HTR-8/SVneo (cell line): ENCODE data around the gene MAD1L1.

Experiments
- DNase-seq: peaks from one replicate; pipeline ENCODE4 v3.0.0; 2011; ENCODE audit warnings: low spot score, mixed read lengths; ENCODE audit not compliant: insufficient read length
- FAIRE-seq: peaks from 2 replicates; lab custom pipeline; 2011; peaks lifted over from hg19 to GRCh38; lab: Jason Lieb, UNC

Gene MAD1L1

GRCh38 chr7:2146676-2147472, 85.9 kb downstream of the MAD1L1 start:
- FAIRE-seq (no peak), DNase-seq (no peak)

GRCh38 chr7:2145835-2146580, 86.7 kb downstream of the MAD1L1 start:
- peak; percentile 28 for FAIRE-seq
- no peak for DNase-seq

GRCh38 chr7:2144926-2145325, 87.8 kb downstream of the MAD1L1 start:
- no peak for FAIRE-seq

GRCh38 chr7:2143981-2144595, 88.7 kb downstream of the MAD1L1 start:
- DNase-seq (no peak), FAIRE-seq (no peak)

More at GRCh38 chr7:2144926-2145325, 87.8 kb downstream of the MAD1L1 start:
- no peak for DNase-seq

DNA sequence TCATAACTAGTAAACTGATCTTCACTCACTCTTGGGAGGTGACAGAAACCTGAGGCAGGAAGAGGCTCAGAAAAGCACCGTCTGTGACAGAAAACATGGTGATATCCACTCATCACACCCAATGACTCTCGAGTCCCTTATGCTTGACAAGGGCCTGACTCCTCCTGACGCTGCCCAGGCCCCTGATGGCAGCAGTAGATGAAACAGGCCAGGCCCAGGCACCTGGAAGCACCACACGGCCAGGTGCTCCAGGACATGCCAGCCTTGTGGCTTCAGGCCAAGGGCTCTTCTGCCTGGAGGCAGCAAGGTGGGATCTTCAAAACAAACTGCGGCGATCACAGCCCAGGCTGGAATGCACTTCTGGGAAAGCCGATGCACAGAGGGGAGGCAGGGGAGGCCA, 89.3 kb downstream of the MAD1L1 start:
- FAIRE-seq (no peak), DNase-seq (no peak)

GRCh38 chr7:2142386-2142785, 90.4 kb downstream of the MAD1L1 start:
- FAIRE-seq (no peak), DNase-seq (no peak)

GRCh38 chr7:2141651-2142050, 91.1 kb downstream of the MAD1L1 start:
- no peak for DNase-seq
- FAIRE-seq = no peak

DNA sequence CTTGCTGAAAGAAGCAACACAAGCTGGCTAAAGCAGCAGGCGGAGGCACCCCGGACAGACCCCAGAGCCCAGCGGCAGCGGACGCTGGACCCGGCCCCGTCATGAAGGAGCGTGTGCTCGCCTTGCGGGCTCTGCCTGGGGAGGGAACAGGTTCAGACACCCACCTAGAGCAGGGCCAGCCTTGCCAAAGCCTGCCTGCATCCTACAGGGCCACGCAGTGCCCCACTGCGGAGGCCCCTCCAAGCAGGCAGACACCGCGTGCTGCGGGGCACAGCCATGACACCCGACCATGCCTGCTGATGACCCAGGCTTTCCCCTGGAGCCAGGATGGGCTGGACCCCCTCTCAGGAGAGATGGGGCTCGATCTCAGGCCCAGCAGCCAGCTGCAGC, 91.7 kb downstream of the MAD1L1 start:
- FAIRE-seq (no peak), DNase-seq (no peak)

GRCh38 chr7:2140216-2141020, 92.3 kb downstream of the MAD1L1 start:
- no peak for FAIRE-seq
- no peak for DNase-seq

GRCh38 chr7:2139004-2139699, 93.6 kb downstream of the MAD1L1 start:
- no peak for FAIRE-seq

DNA sequence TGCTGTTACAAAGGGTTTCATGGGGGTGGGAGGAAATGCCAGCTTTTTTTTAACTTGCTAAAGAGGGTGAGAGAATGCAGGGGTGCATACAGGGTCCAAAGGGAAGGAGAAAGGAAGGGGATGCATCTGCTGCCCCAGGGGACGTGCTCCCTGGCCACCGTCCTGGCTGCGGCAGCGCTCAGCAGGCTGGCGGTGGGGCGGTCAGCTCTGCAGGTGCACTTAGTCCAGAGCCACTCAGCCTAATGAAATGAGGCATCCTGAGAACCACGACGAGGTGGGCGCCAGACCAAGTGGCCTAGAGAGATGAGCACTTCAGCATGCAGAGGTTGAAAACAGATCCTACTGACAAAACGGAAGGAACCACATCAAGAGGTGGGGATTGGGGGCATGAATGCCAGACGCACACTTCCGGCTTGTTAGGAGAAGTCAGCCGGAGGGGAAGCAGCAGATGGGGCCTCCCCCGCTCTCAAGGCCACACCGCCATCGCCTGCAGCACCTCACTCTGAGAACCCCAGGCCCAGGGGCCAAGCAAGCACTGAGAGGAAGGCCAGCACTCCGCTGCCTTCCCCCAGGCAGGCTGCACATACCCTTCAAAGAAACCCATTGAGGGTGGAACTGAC, 94.5 kb downstream of the MAD1L1 start:
- DNase-seq (no peak), FAIRE-seq (no peak)

More at GRCh38 chr7:2139004-2139699, 93.6 kb downstream of the MAD1L1 start:
- no peak for DNase-seq

GRCh38 chr7:2134740-2135139, 98.0 kb downstream of the MAD1L1 start:
- no peak for FAIRE-seq
- no peak for DNase-seq

- FAIRE-seq = no peak
- DNase-seq = no peak
Observed at GRCh38 chr7:2132243-2132642, 100.5 kb downstream of the MAD1L1 start.

DNA sequence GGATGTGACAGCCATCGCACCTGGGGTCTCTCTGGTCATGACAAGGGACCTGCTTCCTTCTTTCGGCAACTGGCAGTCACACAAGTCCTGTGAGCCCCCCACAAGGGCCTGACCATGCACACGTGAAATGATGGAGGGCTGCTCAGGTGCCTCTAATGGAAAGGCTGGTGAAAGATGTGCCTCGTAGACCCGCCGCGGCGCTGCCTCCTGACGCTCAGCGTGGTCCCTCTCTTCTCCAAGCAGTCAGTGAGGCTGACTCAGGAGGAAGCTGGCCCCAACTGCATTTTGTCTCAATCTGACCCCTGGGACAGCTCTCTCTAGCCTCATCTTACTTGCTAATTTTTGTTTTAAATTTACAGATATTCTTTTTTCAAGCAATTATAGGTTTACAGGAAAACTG, 100.9 kb downstream of the MAD1L1 start:
- FAIRE-seq = no peak
- no peak for DNase-seq

GRCh38 chr7:2131341-2131740, 101.4 kb downstream of the MAD1L1 start:
- FAIRE-seq (no peak), DNase-seq (no peak)

- DNase-seq (no peak), FAIRE-seq (no peak)
Observed at GRCh38 chr7:2130096-2130375, 102.7 kb downstream of the MAD1L1 start.

DNA sequence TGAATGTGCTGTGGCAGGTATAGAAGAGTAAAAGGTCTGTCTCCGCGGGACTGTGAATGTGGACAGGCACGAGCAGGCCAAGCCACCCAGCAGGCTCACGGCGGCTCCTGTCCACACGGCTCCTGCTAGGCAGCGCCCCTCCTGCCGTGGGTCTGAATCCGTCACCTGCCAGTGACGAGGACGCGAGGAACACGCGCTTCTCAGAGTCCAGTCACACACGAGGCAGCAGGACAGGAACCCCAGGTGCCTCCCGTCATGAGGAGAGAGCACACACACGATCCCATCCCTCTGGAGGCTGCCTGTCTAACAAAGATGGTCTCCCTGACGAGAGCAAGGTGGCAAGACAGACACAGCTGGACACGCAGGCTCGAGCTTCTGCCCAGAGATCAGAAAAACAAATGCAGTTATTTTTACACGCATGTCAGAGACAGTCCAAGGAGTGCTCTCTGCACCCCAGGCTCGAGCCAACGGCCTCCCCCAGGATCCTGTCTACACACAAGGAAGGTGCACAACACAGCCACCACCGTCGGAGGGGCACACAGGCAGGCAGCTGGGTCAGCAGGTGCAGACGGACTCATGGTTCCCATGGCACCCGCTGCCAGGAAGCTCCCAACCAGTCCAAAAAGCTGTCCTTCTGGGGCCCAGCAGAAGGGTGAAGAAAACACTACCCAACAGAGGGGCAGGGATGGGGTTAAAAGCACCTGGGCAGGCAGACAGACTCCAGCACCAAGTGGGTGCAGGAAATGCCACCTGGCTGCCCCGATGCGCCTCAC, 103.2 kb downstream of the MAD1L1 start:
- FAIRE-seq = peak; percentile 48

DNA sequence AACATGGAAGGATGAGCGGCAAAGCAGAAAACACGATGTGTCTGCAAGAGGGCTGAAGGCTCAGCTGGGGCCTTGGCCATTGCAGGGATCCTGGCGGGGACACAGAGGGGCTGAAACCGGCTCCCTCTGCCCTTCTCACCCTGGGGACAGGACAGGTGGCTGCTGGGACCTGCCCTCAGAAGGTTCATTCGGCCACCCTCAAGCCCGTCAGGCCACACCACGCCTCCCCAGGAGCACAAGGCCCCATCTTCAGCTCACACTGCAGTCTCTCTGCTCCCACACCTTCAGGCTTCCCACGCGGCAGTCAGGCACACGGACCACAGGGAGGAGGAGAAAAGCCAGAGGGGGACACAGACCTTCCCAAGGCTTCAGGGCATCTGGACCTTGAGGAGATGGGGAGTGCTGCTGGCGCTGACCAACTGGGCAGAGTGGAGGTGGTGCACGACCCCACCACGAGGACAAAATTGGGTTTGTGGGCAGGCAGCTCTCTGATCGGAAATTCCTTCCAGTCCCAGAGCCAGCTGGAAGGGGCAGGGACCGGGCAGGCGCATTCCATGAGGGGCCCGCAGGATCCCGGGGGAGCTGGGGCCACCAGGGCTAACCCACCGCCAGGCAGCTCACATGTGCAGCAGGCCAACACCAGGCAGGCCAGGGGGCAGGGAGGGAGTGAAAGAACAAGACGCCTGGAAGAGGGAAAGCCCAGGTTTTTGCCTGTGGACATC, 104.0 kb downstream of the MAD1L1 start:
- DNase-seq (no peak), FAIRE-seq (peak; percentile 26)

More for the DNA sequence above, 103.2 kb downstream of the MAD1L1 start:
- no peak for DNase-seq
